Uterus (tissue), 4 donors: ENCODE measurements around the gene CDT1. TPM values are rescaled to one million over a fixed set of nuclear protein-coding genes. Genes with fewer than 3 reads are reported as not detected.
A peak's percentile ranks its signal among the peaks of the same experiment; 100 is the strongest.

ENCODE experiments used
- DNase-seq, 2 donors: peaks; one replicate each; pipeline ENCODE4 v3.0.0-alpha.2; 2019 to 2020
- H3K27ac ChIP-seq, 2 donors: fragments of 200-600 bp; sonication (generic); 1 replicate in 1 of 2; 2 replicates in 1 of 2; pipeline ENCODE4 v1.5.1; 2016 to 2018
- H3K27me3 ChIP-seq, 2 donors: fragments of 200-600 bp; sonication (generic); one replicate each; pipeline ENCODE4 v1.5.1; 2018 to 2019; ENCODE audit warnings: control low read depth in 1 of 2
- H3K36me3 ChIP-seq, 2 donors: fragments of 200-600 bp; sonication (generic); one replicate each; pipeline ENCODE4 v1.5.1; 2019; ENCODE audit warnings: control low read depth in 1 of 2
- H3K4me1 ChIP-seq, 2 donors: fragments of 200-600 bp; sonication (generic); one replicate each; pipeline ENCODE4 v1.5.1; 2018 to 2019; ENCODE audit warnings: control low read depth in 1 of 2
- H3K4me3 ChIP-seq, 2 donors: fragments of 200-600 bp; sonication (generic); 1 replicate in 1 of 2; 2 replicates in 1 of 2; pipeline ENCODE4 v1.5.1; 2018 to 2019; ENCODE audit warnings: mild to moderate bottlenecking in 1 of 2
- H3K9me3 ChIP-seq, 2 donors: fragments of 200-600 bp; sonication (generic); one replicate each; pipeline ENCODE4 v1.5.1; 2019; ENCODE audit warnings: control low read depth in 1 of 2
- POLR2A ChIP-seq, 2 donors: fragments of 450-650 bp; IDR thresholded peaks; one replicate each; pipeline ENCODE4 v1.6.1; 2016; ENCODE audit warnings: antibody characterized with exemption in 2 of 2, mild to moderate bottlenecking in 1 of 2, moderate library complexity in 1 of 2
- intact Hi-C: fragments of 100-400 bp; cut with DNase I; formaldehyde crosslinking; loops from one replicate; pipeline ENCODE4 v1.15.1; 2023; ENCODE audit warnings: low total_unique reads
- total RNA-seq, 4 donors: library from RNA; depleted of rRNA in 3 of 4; stranded (reverse); fragments of >200 nt in 3 of 4; gene quantifications; one replicate each; pipeline versions ENCODE4 v1.1.0 to v1.2.4, GENCODE V29; 2014 to 2023
- TF ChIP-seq, protein P1 (sequence below), 4 experiments: fragments of 200-600 bp in 2 of 4; fragments of 450-650 bp in 2 of 4; sonication (generic) in 2 of 4; IDR thresholded peaks; one replicate each; pipeline ENCODE4 v1.5.1; 2016 to 2019; ENCODE audit warnings: antibody characterized with exemption in 4 of 4, mild to moderate bottlenecking in 2 of 4, moderate library complexity in 1 of 4
- donor health status: DM: yes; HTN: yes; CAD: no.

Gene CDT1
- total RNA-seq, 4 donors from 2014 or later: 0.34 to 6.6 TPM; not detected in 2

DNA sequence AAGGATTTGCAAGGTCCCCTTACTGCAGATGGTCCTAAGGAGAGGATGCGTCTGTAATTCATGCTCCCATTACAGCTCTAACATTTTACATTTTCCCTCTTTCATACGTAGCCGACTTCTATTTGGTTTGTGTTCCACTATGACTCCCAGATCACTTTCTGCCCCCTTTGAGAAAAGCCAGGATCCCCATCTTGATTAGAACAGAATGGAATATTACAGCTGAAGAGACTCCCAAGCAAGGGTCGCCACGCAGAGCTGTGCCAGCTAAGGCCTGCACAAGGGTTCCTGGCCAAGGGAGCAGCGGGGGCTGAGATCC is 3.4 kb upstream of the CDT1 start:
- TF ChIP-seq, protein P1, sequence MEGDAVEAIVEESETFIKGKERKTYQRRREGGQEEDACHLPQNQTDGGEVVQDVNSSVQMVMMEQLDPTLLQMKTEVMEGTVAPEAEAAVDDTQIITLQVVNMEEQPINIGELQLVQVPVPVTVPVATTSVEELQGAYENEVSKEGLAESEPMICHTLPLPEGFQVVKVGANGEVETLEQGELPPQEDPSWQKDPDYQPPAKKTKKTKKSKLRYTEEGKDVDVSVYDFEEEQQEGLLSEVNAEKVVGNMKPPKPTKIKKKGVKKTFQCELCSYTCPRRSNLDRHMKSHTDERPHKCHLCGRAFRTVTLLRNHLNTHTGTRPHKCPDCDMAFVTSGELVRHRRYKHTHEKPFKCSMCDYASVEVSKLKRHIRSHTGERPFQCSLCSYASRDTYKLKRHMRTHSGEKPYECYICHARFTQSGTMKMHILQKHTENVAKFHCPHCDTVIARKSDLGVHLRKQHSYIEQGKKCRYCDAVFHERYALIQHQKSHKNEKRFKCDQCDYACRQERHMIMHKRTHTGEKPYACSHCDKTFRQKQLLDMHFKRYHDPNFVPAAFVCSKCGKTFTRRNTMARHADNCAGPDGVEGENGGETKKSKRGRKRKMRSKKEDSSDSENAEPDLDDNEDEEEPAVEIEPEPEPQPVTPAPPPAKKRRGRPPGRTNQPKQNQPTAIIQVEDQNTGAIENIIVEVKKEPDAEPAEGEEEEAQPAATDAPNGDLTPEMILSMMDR (IDR thresholded peaks at IDR 0.05): no peak
- no peak for TF ChIP-seq POLR2A (IDR thresholded peaks at IDR 0.05)
- peaks cover 0 to 9% of the 10 kb centered on the region in 2 donors for H3K4me1 ChIP-seq
- no peak overlapping the region for H3K4me3 ChIP-seq
- no peaks in the 10 kb centered on the region for H3K9me3 ChIP-seq
- H3K27ac ChIP-seq: no peak overlapping the region
- H3K36me3 ChIP-seq: no peaks in the 10 kb centered on the region
- no peak for DNase-seq
- intact Hi-C loops: no loop called here
- no peaks in the 10 kb centered on the region for H3K27me3 ChIP-seq

DNA sequence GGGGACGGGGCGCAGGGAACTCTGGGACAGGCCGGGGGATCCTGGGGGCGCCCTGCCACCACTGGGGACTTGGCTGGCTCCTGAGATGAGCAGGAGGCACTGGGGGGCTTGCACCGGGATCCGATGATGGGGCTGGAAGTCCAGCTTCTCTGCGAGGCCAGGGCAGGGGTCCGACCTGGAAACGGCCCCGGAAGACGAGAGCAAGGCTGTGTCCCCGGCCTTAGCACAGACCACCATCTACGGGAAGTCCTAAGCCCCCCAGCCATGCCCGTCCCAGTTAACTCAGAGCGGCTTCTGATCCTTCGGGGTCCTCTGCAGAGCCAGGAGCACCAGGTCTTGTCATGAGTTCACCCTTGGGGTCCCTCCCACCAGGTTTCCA is 573 bp downstream of the CDT1 start:
- intact Hi-C loops: no loop called here

DNA sequence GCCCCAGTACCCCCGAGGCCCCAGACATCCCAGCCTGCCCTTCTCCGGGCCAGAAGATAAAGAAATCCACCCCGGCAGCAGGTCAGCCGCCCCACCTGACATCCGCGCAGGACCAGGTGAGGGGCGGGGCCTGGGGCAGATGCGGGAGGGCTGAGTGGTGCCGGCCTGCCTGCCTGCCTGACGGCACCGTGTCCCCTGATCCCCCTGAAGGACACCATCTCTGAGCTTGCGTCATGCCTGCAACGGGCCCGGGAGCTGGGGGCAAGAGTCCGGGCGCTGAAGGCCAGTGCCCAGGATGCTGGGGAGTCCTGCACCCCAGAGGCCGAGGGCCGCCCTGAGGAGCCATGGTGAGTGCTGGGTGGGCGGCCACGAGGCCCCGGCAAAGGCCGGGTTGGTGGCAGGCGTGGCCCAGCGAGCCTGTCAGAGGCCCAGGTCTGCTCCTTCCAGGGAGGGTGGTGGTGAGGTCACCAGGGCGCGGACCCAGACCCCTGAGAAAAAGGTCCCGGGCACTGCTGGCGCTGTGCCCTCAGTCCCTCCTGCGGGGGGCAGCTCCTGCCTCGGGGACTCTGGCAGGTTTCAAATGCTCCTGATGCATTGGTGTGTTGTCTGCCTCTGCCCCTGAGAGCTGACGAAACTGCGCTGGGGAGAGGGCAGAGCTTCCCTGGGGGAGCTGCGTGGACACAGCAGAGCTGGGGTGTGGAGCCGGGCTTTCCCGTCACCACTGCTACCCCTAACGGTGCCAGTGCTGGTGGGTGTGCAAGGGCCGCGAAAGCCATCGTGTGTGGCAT is 1.2 kb downstream of the CDT1 start:
- H3K36me3 ChIP-seq: no peaks in the 10 kb centered on the region
- no peak for DNase-seq
- no peaks in the 10 kb centered on the region for H3K27me3 ChIP-seq
- intact Hi-C loops: no loop called here
- H3K4me1 ChIP-seq: peaks cover 0 to 9% of the 10 kb centered on the region in 2 donors
- H3K27ac ChIP-seq: no peak overlapping the region
- no peak overlapping the region for H3K4me3 ChIP-seq
- TF ChIP-seq POLR2A (IDR thresholded peaks at IDR 0.05): no peak
- TF ChIP-seq, protein P1 (IDR thresholded peaks at IDR 0.05): no peak
- no peaks in the 10 kb centered on the region for H3K9me3 ChIP-seq

More for the DNA sequence above, 573 bp downstream of the CDT1 start:
- no peak overlapping the region for H3K27ac ChIP-seq
- no peaks in the 10 kb centered on the region for H3K27me3 ChIP-seq
- no peaks in the 10 kb centered on the region for H3K9me3 ChIP-seq
- peaks cover 0 to 9% of the 10 kb centered on the region in 2 donors for H3K4me1 ChIP-seq
- H3K4me3 ChIP-seq: peak overlapping the region in 1 of 2 donors; percentile 81
- TF ChIP-seq POLR2A (IDR thresholded peaks at IDR 0.05): no peak
- TF ChIP-seq, protein P1 (IDR thresholded peaks at IDR 0.05): no peak
- no peaks in the 10 kb centered on the region for H3K36me3 ChIP-seq
- peak in 1 of 2 donors; percentile 29 for DNase-seq

DNA sequence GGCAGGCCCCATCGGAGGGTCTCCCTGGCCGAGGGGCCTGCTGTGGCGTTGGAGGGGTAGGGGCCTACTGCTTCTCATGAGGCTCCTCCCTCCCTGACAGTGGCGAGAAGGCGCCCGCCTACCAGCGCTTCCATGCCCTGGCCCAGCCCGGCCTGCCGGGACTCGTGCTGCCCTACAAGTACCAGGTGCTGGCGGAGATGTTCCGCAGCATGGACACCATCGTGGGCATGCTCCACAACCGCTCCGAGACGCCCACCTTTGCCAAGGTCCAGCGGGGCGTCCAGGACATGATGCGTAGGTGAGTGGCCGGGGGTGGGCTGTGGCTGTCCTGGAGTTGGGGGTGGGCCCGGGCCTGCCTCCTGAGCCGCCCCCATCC is 1.7 kb downstream of the CDT1 start:
- DNase-seq: no peak
- Histone ChIP-seq H3K4me1 (peaks cover 0 to 12% of the 10 kb centered on the region in 2 donors), H3K27me3 (no peaks in the 10 kb centered on the region), H3K4me3 (no peak overlapping the region), H3K36me3 (no peaks in the 10 kb centered on the region), H3K27ac (no peak overlapping the region), H3K9me3 (no peaks in the 10 kb centered on the region)
- intact Hi-C loops: no loop called here
- TF ChIP-seq POLR2A (IDR thresholded peaks at IDR 0.05): no peak
- TF ChIP-seq, protein P1 (IDR thresholded peaks at IDR 0.05): no peak

DNA sequence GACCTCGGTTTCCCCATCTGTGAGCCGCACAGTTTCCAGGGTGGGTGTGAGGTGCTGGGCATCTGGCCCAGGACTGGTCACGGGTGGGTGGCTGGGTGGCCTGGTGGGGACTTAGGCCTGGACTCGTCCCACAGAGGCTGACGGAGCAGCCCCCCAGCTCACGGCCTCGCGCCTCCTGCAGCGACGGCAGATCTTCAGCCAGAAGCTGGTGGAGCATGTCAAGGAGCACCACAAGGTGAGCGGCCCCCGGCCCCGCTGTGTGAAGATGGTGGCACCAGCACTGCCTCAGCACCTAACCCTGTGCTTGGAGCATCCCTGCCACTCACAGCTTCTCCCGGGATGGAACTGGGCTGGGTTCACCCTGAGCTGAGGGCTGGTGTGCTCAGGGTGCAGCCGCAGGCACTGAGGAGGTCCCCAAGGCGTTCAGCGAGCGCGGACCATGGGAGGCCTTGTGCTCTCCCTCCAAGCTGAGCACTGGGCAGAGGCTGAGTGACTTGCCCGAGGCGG is 2.4 kb downstream of the CDT1 start:
- intact Hi-C loops: no loop called here

More for the DNA sequence above, 2.4 kb downstream of the CDT1 start:
- peaks cover 0 to 18% of the 10 kb centered on the region in 2 donors for H3K4me1 ChIP-seq
- H3K9me3 ChIP-seq: no peaks in the 10 kb centered on the region
- H3K27ac ChIP-seq: no peak overlapping the region
- H3K4me3 ChIP-seq: no peak overlapping the region
- no peaks in the 10 kb centered on the region for H3K36me3 ChIP-seq
- no peaks in the 10 kb centered on the region for H3K27me3 ChIP-seq
- no peak for DNase-seq
- TF ChIP-seq, protein P1 (IDR thresholded peaks at IDR 0.05): no peak
- TF ChIP-seq POLR2A (IDR thresholded peaks at IDR 0.05): no peak
